IMR-90 (cell line): Measurements from ENCODE around the gene TENM4. TPM values are rescaled to one million over a fixed set of nuclear protein-coding genes. Genes with fewer than 3 reads are reported as not detected.

ENCODE experiments used
- ATAC-seq: fragments of 200-7000 bp; cut with Tn5 transposase; 2 replicates; pipeline ENCODE4 v1.9.1; 2020; ENCODE audit warnings: low read depth, mild to moderate bottlenecking, moderate library complexity
- BruUV-seq: library from RNA; stranded (reverse); fragments of 400-500 nt; replicated peaks from 2 replicates; lab custom pipeline; 2021; lab: Mats Ljungman, UMichigan
- CTCF ChIA-PET: fragments of 300-600 bp; formaldehyde crosslinking; extraction: SDS; loops from one replicate; lab custom pipeline; 2021; ENCODE audit warnings: antibody characterized with exemption; lab: Yijun Ruan, JAX
- POLR2A ChIA-PET: fragments of 300-600 bp; sonication (Branson Sonifier 250); formaldehyde crosslinking; loops from one replicate; lab custom pipeline; 2022; ENCODE audit warnings: antibody characterized with exemption; ENCODE audit not compliant: unreplicated experiment; lab: Charles Lee
- DNase-seq: peaks from one replicate; pipeline ENCODE4 v3.0.0; 2013
- H2AFZ ChIP-seq: replicated peaks from 2 replicates; pipeline ENCODE3; 2013; ENCODE audit warnings: low read length, mild to moderate bottlenecking; ENCODE audit not compliant: poor library complexity
- H2AK5ac ChIP-seq: 2 replicates; pipeline ENCODE4 v1.6.1; 2013; ENCODE audit warnings: low read depth, low read length, inconsistent platforms
- H2AK9ac ChIP-seq: replicated peaks from 2 replicates; pipeline ENCODE3; 2013; ENCODE audit warnings: mild to moderate bottlenecking, low read depth, low read length, moderate library complexity; ENCODE audit not compliant: poor library complexity
- H2BK120ac ChIP-seq: 2 replicates; pipeline ENCODE4 v1.6.1; 2013; ENCODE audit warnings: low read depth, low read length, inconsistent platforms
- H2BK15ac ChIP-seq: 3 replicates; pipeline ENCODE4 v1.6.1; 2013; ENCODE audit warnings: low read depth, low read length, inconsistent platforms
- H2BK20ac ChIP-seq: 2 replicates; pipeline ENCODE4 v1.6.1; 2013; ENCODE audit warnings: low read depth, mild to moderate bottlenecking, inconsistent platforms, low read length, moderate library complexity
- H2BK5ac ChIP-seq: 2 replicates; pipeline ENCODE4 v1.6.1; 2013; ENCODE audit warnings: mild to moderate bottlenecking, low read depth, low read length, inconsistent platforms; ENCODE audit not compliant: poor library complexity, severe bottlenecking
- H3K14ac ChIP-seq: replicated peaks from 2 replicates; pipeline ENCODE4 v1.6.1; 2013; ENCODE audit warnings: low read depth, low read length, inconsistent platforms
- H3K18ac ChIP-seq: 2 replicates; pipeline ENCODE4 v1.6.1; 2013; ENCODE audit warnings: low read depth, low read length, control low read depth
- H3K23ac ChIP-seq: 2 replicates; pipeline ENCODE4 v1.6.1; 2013; ENCODE audit warnings: low read depth, low read length, inconsistent platforms
- H3K27ac ChIP-seq: 2 replicates; pipeline ENCODE4 v1.5.1; 2013; ENCODE audit warnings: mild to moderate bottlenecking, control low read depth, low read length; ENCODE audit not compliant: insufficient read depth
- H3K27me3 ChIP-seq: 2 replicates; pipeline ENCODE4 v1.6.1; 2013; ENCODE audit warnings: low read length; ENCODE audit not compliant: control insufficient read depth, insufficient read depth
- H3K36me3 ChIP-seq: 2 replicates; pipeline ENCODE4 v1.6.1; 2013; ENCODE audit warnings: low read length, mixed read lengths; ENCODE audit not compliant: control insufficient read depth, insufficient read depth
- H3K4ac ChIP-seq: 2 replicates; pipeline ENCODE4 v1.6.1; 2013; ENCODE audit warnings: low read depth, low read length, inconsistent platforms
- H3K4me1 ChIP-seq: 2 replicates; pipeline ENCODE4 v1.6.1; 2013; ENCODE audit warnings: low read length, mixed read lengths; ENCODE audit not compliant: control insufficient read depth, insufficient read depth
- H3K4me2 ChIP-seq: 2 replicates; pipeline ENCODE4 v1.6.1; 2013; ENCODE audit warnings: low read depth, mild to moderate bottlenecking, control low read depth, low read length, moderate library complexity
- H3K4me3 ChIP-seq: 2 replicates; pipeline ENCODE4 v1.5.1; 2013; ENCODE audit warnings: low read depth, mild to moderate bottlenecking, control low read depth, low read length, moderate library complexity; ENCODE audit not compliant: insufficient read depth
- H3K56ac ChIP-seq: 2 replicates; pipeline ENCODE4 v1.6.1; 2013; ENCODE audit warnings: low read length, inconsistent platforms; ENCODE audit not compliant: insufficient read depth; ENCODE audit errors: extremely low read depth
- H3K79me1 ChIP-seq, 2 experiments: 2 replicates each; pipeline ENCODE4 v1.6.1; 2013; ENCODE audit warnings: low read length in 2 of 2, inconsistent platforms in 1 of 2, low read depth in 1 of 2
- H3K9ac ChIP-seq: 2 replicates; pipeline ENCODE4 v1.6.1; 2013; ENCODE audit warnings: low read depth, low read length, control low read depth
- H3K9me1 ChIP-seq: 2 replicates; pipeline ENCODE4 v1.6.1; 2013; ENCODE audit warnings: low read length, inconsistent platforms; ENCODE audit not compliant: insufficient read depth
- H3K9me3 ChIP-seq: 2 replicates; pipeline ENCODE4 v1.6.1; 2013; ENCODE audit warnings: low read length; ENCODE audit not compliant: control insufficient read depth, insufficient read depth
- H4K20me1 ChIP-seq: 2 replicates; pipeline ENCODE4 v1.6.1; 2013; ENCODE audit warnings: low read length, inconsistent platforms; ENCODE audit not compliant: insufficient read depth
- H4K5ac ChIP-seq: 2 replicates; pipeline ENCODE4 v1.6.1; 2013; ENCODE audit warnings: mild to moderate bottlenecking, low read depth, low read length, control low read depth
- H4K8ac ChIP-seq, 2 experiments: 2 replicates each; pipeline ENCODE4 v1.6.1; 2013; ENCODE audit warnings: low read depth in 2 of 2, low read length in 2 of 2, control low read depth in 1 of 2, inconsistent platforms in 1 of 2
- H4K91ac ChIP-seq: 2 replicates; pipeline ENCODE4 v1.6.1; 2013; ENCODE audit warnings: low read depth, low read length, inconsistent platforms; ENCODE audit not compliant: insufficient read depth
- BHLHE40 ChIP-seq: fragments of 150-350 bp; IDR thresholded peaks from 2 replicates; pipeline ENCODE4 v1.6.1; 2016; ENCODE audit warnings: mild to moderate bottlenecking, low read depth, low read length
- CEBPB ChIP-seq: IDR thresholded peaks from 2 replicates; pipeline ENCODE4 v1.6.1; 2012; ENCODE audit warnings: low read depth, low read length, improper control_type of control experiment
- FOS ChIP-seq: fragments of 150-350 bp; IDR thresholded peaks from 2 replicates; pipeline ENCODE4 v1.6.1; 2016; ENCODE audit warnings: low read depth, low read length
- MAFK ChIP-seq: IDR thresholded peaks from 2 replicates; pipeline ENCODE4 v1.6.1; 2012; ENCODE audit warnings: low read depth, low read length, improper control_type of control experiment
- MXI1 ChIP-seq: IDR thresholded peaks from 2 replicates; pipeline ENCODE4 v1.6.1; 2012; ENCODE audit warnings: low read depth, mild to moderate bottlenecking, low read length, moderate library complexity, borderline replicate concordance
- NFE2L2 ChIP-seq: fragments of 150-350 bp; IDR thresholded peaks from 2 replicates; pipeline ENCODE4 v1.6.1; 2016; ENCODE audit warnings: low read depth, mild to moderate bottlenecking, low read length
- POLR2A ChIP-seq: IDR thresholded peaks from 2 replicates; pipeline ENCODE4 v1.6.1; 2012; ENCODE audit warnings: mild to moderate bottlenecking, low read depth, low read length
- RCOR1 ChIP-seq: IDR thresholded peaks from 2 replicates; pipeline ENCODE4 v1.6.1; 2012; ENCODE audit warnings: mild to moderate bottlenecking, low read length, improper control_type of control experiment; ENCODE audit not compliant: insufficient replicate concordance
- WGBS, 2 experiments: methylation state at CpG; one replicate each; pipeline versions ENCODE4 v1.1.5 to v1.1.7; 2013; ENCODE audit warnings: missing lambda C conversion rate in 2 of 2; ENCODE audit not compliant: insufficient read length in 1 of 2; ENCODE audit errors: extremely low coverage in 2 of 2; 5-methylcytosine and 5-hydroxymethylcytosine counted together
- dilution Hi-C: fragments of 300-500 bp; cut with HindIII; formaldehyde crosslinking; loops from one replicate; pipeline ENCODE4 v1.14.3; 2018; ENCODE audit warnings: low sequenced_read_pairs; ENCODE audit not compliant: unreplicated experiment
- in situ Hi-C: fragments of 300-500 bp; cut with MboI; formaldehyde crosslinking; loops from 3 replicates; pipeline ENCODE4 v1.14.3; 2019; ENCODE audit warnings: low sequenced_read_pairs, inconsistent platforms, mixed read lengths
- intact Hi-C: fragments of 100-400 bp; cut with micrococcal nuclease; formaldehyde crosslinking; loops from 2 replicates; pipeline ENCODE4 v1.10.0; 2022
- polyA plus RNA-seq, 3 experiments: library from polyadenylated mRNA; depleted of rRNA; stranded (reverse); fragments of >200 nt; gene quantifications; 2 replicates each; pipeline ENCODE4 v1.2.3, GENCODE V29; 2012; ENCODE audit warnings: low replicate concordance in 1 of 3
- total RNA-seq: library from RNA; depleted of rRNA; stranded (reverse); fragments of >200 nt; gene quantifications from 2 replicates; pipeline ENCODE4 v1.2.3, GENCODE V29; 2012
- TF ChIP-seq, protein P1 (sequence below): fragments of 150-350 bp; IDR thresholded peaks from 2 replicates; pipeline ENCODE4 v1.6.1; 2017; ENCODE audit warnings: mild to moderate bottlenecking, antibody characterized with exemption, low read length, low read depth
- TF ChIP-seq, protein P2 (sequence below): fragments of 150-350 bp; IDR thresholded peaks from 2 replicates; pipeline ENCODE4 v1.6.1; 2016; ENCODE audit warnings: low read depth, mild to moderate bottlenecking, low read length, moderate library complexity, borderline replicate concordance

TENM4 gene
- total and polyA plus RNA-seq, 2 of the 4 experiments (the other 2 are of a cell fraction), result 7.4 to 9.0 TPM

DNA sequence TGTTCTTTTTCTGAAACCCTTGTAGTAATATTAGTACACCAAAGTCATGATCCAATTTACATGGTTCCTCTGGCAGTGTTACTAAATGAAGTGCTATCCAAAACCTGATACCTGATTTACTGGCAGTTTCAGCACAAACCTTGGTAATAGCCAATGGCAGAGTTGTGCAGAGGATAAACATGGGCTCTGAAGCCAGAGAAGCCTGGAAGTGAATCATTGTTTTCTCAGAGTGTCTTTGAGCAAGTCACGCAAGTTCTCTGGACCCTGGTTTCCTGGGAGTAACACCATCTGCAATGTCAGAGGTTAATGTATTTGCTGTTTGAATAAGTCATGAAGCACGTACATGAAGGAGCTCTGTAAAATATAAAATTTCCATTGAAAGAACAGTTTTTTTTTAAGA, 643.9 kb downstream of the TENM4 start:
- Histone ChIP-seq H2AFZ (no peak overlapping the region), H3K9me1 (peaks cover 37% of the 10 kb centered on the region), H3K27me3 (no peaks in the 10 kb centered on the region), H2BK20ac (peak overlapping the region; percentile 99), H4K8ac (peak overlapping the region; percentile 92), H2BK15ac (peak overlapping the region; percentile 75; the same call in 2 of the 3 replicates), H3K79me1 (peaks cover 0 to 5% of the 10 kb centered on the region in 2 experiments; a peak in 1 of 4 replicates), H4K20me1 (0 out of 2 replicates have a peak, but pooled peaks cover 3% of the 10 kb centered on the region), H3K56ac (peak overlapping the region; percentile 69), H3K23ac (0 out of 2 replicates have a peak overlapping the region, but pooled peaks have one; percentile 75), H2AK5ac (0 out of 2 replicates have a peak overlapping the region, but pooled peaks have one; percentile 96), H2AK9ac (no peak overlapping the region), H3K4ac (peak overlapping the region; percentile 91; the same call in 1 of the 2 replicates), H4K91ac (peak overlapping the region; percentile 82), H3K4me3 (no peak overlapping the region), H3K18ac (peak overlapping the region; percentile 85; the same call in 1 of the 2 replicates), H3K4me1 (peaks cover 46% of the 10 kb centered on the region), H3K36me3 (peaks cover 6% of the 10 kb centered on the region; the same call in 1 of the 2 replicates), H3K9me3 (no peaks in the 10 kb centered on the region), H2BK5ac (peak overlapping the region; percentile 96), H3K4me2 (peak overlapping the region; percentile 27; the same call in 1 of the 2 replicates), H3K14ac (peak overlapping the region; percentile 90), H4K5ac (peak overlapping the region; percentile 90; the same call in 1 of the 2 replicates), H3K9ac (no peak overlapping the region), H2BK120ac (peak overlapping the region; percentile 96), H3K27ac (peak overlapping the region; percentile 98; the same call in 1 of the 2 replicates)
- POLR2A ChIA-PET, result interaction anchor here (0.6 to 1.0 kb wide), 3 partner anchors 11 to 107 kb away, joined by 3 to 5 read pairs (median 3); no protein-coding TSS in a partner anchor
- peak; percentile 62 for ATAC-seq
- CTCF ChIA-PET, result interaction anchor here (1.0 to 3.9 kb wide), 6 partner anchors 12 to 291 kb away, joined by 3 to 29 read pairs (median 4); no protein-coding TSS in a partner anchor
- dilution Hi-C loops, result no loop called here
- TF ChIP-seq CEBPB (peak; percentile 62), RCOR1 (peak; percentile 75), POLR2A (no peak), MXI1 (no peak), MAFK (no peak), NFE2L2 (peak; percentile 49; the same call in 1 of the 2 replicates), BHLHE40 (0 out of 2 replicates have a peak, but pooled peaks have one; percentile 35), FOS (peak; percentile 79)
- TF ChIP-seq, protein P1, sequence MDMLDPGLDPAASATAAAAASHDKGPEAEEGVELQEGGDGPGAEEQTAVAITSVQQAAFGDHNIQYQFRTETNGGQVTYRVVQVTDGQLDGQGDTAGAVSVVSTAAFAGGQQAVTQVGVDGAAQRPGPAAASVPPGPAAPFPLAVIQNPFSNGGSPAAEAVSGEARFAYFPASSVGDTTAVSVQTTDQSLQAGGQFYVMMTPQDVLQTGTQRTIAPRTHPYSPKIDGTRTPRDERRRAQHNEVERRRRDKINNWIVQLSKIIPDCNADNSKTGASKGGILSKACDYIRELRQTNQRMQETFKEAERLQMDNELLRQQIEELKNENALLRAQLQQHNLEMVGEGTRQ, result no peak
- TF ChIP-seq, protein P2, sequence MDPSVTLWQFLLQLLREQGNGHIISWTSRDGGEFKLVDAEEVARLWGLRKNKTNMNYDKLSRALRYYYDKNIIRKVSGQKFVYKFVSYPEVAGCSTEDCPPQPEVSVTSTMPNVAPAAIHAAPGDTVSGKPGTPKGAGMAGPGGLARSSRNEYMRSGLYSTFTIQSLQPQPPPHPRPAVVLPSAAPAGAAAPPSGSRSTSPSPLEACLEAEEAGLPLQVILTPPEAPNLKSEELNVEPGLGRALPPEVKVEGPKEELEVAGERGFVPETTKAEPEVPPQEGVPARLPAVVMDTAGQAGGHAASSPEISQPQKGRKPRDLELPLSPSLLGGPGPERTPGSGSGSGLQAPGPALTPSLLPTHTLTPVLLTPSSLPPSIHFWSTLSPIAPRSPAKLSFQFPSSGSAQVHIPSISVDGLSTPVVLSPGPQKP, result no peak
- intact Hi-C loops, result loop anchor here (1.0 to 10.0 kb wide), 6 partner anchors 150 to 448 kb away; no protein-coding TSS in a partner anchor
- in situ Hi-C loops, result loop anchor here (10.0 kb wide), 1 partner anchor 438 kb away; no protein-coding TSS in a partner anchor
- no CpG with 5 or more reads among the region's 2 CpGs for WGBS, 2 experiments
- BruUV-seq, result no TSS peak
- DNase-seq, result peak; percentile 100
